Glutamatergic neuron (in vitro differentiated cells): ENCODE results near the gene SERAC1. TPM values are rescaled to one million over a fixed set of nuclear protein-coding genes. Genes with fewer than 3 reads are reported as not detected.

ENCODE experiments used
- DNase-seq: peaks from one replicate; pipeline ENCODE4 v3.0.0; 2022
- H3K27ac Mint-ChIP-seq: one replicate; pipeline ENCODE4 v1.8.0; 2020; ENCODE audit warnings: mild to moderate bottlenecking, mixed read lengths, inconsistent platforms; ENCODE audit not compliant: unreplicated experiment
- H3K27me3 Mint-ChIP-seq: one replicate; pipeline ENCODE4 v1.8.0; 2020; ENCODE audit warnings: mild to moderate bottlenecking, moderate library complexity, mixed read lengths, inconsistent platforms; ENCODE audit not compliant: unreplicated experiment
- H3K36me3 Mint-ChIP-seq: one replicate; pipeline ENCODE4 v1.8.0; 2020; ENCODE audit warnings: mild to moderate bottlenecking, mixed read lengths, inconsistent platforms; ENCODE audit not compliant: unreplicated experiment
- H3K4me1 Mint-ChIP-seq: one replicate; pipeline ENCODE4 v1.8.0; 2020; ENCODE audit warnings: mild to moderate bottlenecking, low read depth, mixed read lengths, inconsistent platforms; ENCODE audit not compliant: unreplicated experiment
- H3K4me3 Mint-ChIP-seq: one replicate; pipeline ENCODE4 v1.8.0; 2020; ENCODE audit warnings: mild to moderate bottlenecking, mixed read lengths, inconsistent platforms; ENCODE audit not compliant: unreplicated experiment
- H3K9me3 Mint-ChIP-seq: one replicate; pipeline ENCODE4 v1.8.0; 2020; ENCODE audit warnings: mild to moderate bottlenecking, moderate library complexity, mixed read lengths, inconsistent platforms; ENCODE audit not compliant: unreplicated experiment
- CTCF ChIP-seq: fragments of 200-600 bp; sonication (generic); IDR thresholded peaks from one replicate; pipeline ENCODE4 v1.5.0; 2021; ENCODE audit not compliant: partially characterized antibody, unreplicated experiment
- total RNA-seq: library from RNA; stranded (reverse); fragmentation: NEBNext Ultra II Directional; extraction: Animal tissue kit (Norgen Biotek cat#: 25700); gene quantifications from one replicate; pipeline ENCODE4 v1.2.1, GENCODE V29; 2021; ENCODE audit not compliant: unreplicated experiment

Gene SERAC1
- total RNA-seq, 1 donor from 2014 or later: 29.7 TPM

- TF ChIP-seq CTCF: no peak
- Mint-ChIP-seq H3K27ac (no peak overlapping the region), H3K4me1 (peaks cover 17% of the 10 kb centered on the region), H3K27me3 (no peaks in the 10 kb centered on the region), H3K36me3 (peaks cover 16% of the 10 kb centered on the region), H3K4me3 (no peak overlapping the region), H3K9me3 (peaks cover 3% of the 10 kb centered on the region)
- no peak for DNase-seq
Observed at GRCh38 chr6:158109748-158110147, 58.3 kb downstream of the SERAC1 start.

GRCh38 chr6:158104696-158105095, 63.4 kb downstream of the SERAC1 start:
- Mint-ChIP-seq H3K36me3 (peaks cover 6% of the 10 kb centered on the region), H3K4me1 (peaks cover 1% of the 10 kb centered on the region)

GRCh38 chr6:158103228-158103627, 64.8 kb downstream of the SERAC1 start:
- peaks cover 2% of the 10 kb centered on the region for H3K27me3 Mint-ChIP-seq
- H3K36me3 Mint-ChIP-seq: no peaks in the 10 kb centered on the region
- no peak for TF ChIP-seq CTCF
- H3K9me3 Mint-ChIP-seq: no peaks in the 10 kb centered on the region
- H3K27ac Mint-ChIP-seq: no peak overlapping the region
- no peak overlapping the region for H3K4me3 Mint-ChIP-seq
- peaks cover 1% of the 10 kb centered on the region for H3K4me1 Mint-ChIP-seq
- no peak for DNase-seq

More at GRCh38 chr6:158104696-158105095, 63.4 kb downstream of the SERAC1 start:
- no peak for DNase-seq
- no peak for TF ChIP-seq CTCF
- Mint-ChIP-seq H3K27me3 (no peaks in the 10 kb centered on the region), H3K27ac (no peak overlapping the region), H3K9me3 (peaks cover 3% of the 10 kb centered on the region), H3K4me3 (no peak overlapping the region)

GRCh38 chr6:158095671-158096070, 72.4 kb downstream of the SERAC1 start:
- TF ChIP-seq CTCF: no peak
- Mint-ChIP-seq H3K36me3 (peaks cover 5% of the 10 kb centered on the region), H3K27me3 (peaks cover 5% of the 10 kb centered on the region), H3K4me3 (no peak overlapping the region), H3K9me3 (peaks cover 3% of the 10 kb centered on the region), H3K27ac (no peak overlapping the region), H3K4me1 (peaks cover 29% of the 10 kb centered on the region)
- DNase-seq: no peak

- H3K4me3 Mint-ChIP-seq: no peak overlapping the region
- H3K36me3 Mint-ChIP-seq: peaks cover 5% of the 10 kb centered on the region
- TF ChIP-seq CTCF: no peak
- peaks cover 31% of the 10 kb centered on the region for H3K4me1 Mint-ChIP-seq
- no peak for DNase-seq
- peaks cover 3% of the 10 kb centered on the region for H3K9me3 Mint-ChIP-seq
- H3K27me3 Mint-ChIP-seq: peaks cover 5% of the 10 kb centered on the region
- H3K27ac Mint-ChIP-seq: no peak overlapping the region
Observed at GRCh38 chr6:158095031-158095430, 73.0 kb downstream of the SERAC1 start.
